H1 (cell line): ENCODE results near the gene C1S.

Source experiments
- CBX5 ChIP-seq: fragments of 300-800, 300-1000 bp; sonication (generic); IDR thresholded peaks from 2 replicates; pipeline ENCODE4 v1.7.1; 2016; ENCODE audit warnings: antibody characterized with exemption, low read length, low read depth
- CHD2 ChIP-seq: IDR thresholded peaks from 2 replicates; pipeline ENCODE4 v1.6.1; 2012; ENCODE audit warnings: low read length, improper control_type of control experiment
- EP300 ChIP-seq, 2 experiments: IDR thresholded peaks; 1 replicate in 1 of 2; 2 replicates in 1 of 2; pipeline ENCODE4 v1.6.1; 2011 to 2012; ENCODE audit warnings: low read depth in 2 of 2, low read length in 2 of 2, mild to moderate bottlenecking in 2 of 2, borderline replicate concordance in 1 of 2, inconsistent platforms in 1 of 2, moderate library complexity in 1 of 2
- EZH2 ChIP-seq: fragments of 200-600 bp; sonication (generic); IDR thresholded peaks from 2 replicates; pipeline ENCODE4 v1.7.1; 2012; ENCODE audit warnings: low read depth, mild to moderate bottlenecking, moderate library complexity, low read length, inconsistent platforms; ENCODE audit not compliant: severe bottlenecking
- GABPA ChIP-seq: IDR thresholded peaks from 2 replicates; pipeline ENCODE4 v1.6.1; 2011; ENCODE audit warnings: mild to moderate bottlenecking, low read length, moderate library complexity, borderline replicate concordance; ENCODE audit not compliant: insufficient read depth
- POLR2A ChIP-seq, 2 experiments: IDR thresholded peaks; 1 replicate in 1 of 2; 2 replicates in 1 of 2; pipeline ENCODE4 v1.6.1; 2011; ENCODE audit warnings: low read depth in 2 of 2, low read length in 2 of 2, mild to moderate bottlenecking in 2 of 2; ENCODE audit errors: control extremely low read depth in 1 of 2
- POLR2AphosphoS5 ChIP-seq: IDR thresholded peaks from 2 replicates; pipeline ENCODE4 v1.6.1; 2011; ENCODE audit warnings: low read depth, low read length
- RFX5 ChIP-seq: IDR thresholded peaks from 2 replicates; pipeline ENCODE4 v1.6.1; 2011; ENCODE audit warnings: low read depth, low read length, improper control_type of control experiment, borderline replicate concordance
- RNF2 ChIP-seq: fragments of 200-900, 300-1000 bp; sonication (generic); IDR thresholded peaks from 2 replicates; pipeline ENCODE4 v1.7.1; 2016; ENCODE audit warnings: borderline replicate concordance, low read depth, mild to moderate bottlenecking, antibody characterized with exemption, low read length; ENCODE audit not compliant: poor library complexity, severe bottlenecking; ENCODE audit errors: missing control alignments
- SIRT6 ChIP-seq: IDR thresholded peaks from one replicate; pipeline ENCODE4 v1.7.1; 2012; ENCODE audit warnings: low read length, inconsistent platforms
- SUZ12 ChIP-seq: fragments of 200-600 bp; sonication (generic); IDR thresholded peaks from 2 replicates; pipeline ENCODE4 v1.6.1; 2012; ENCODE audit warnings: mild to moderate bottlenecking, inconsistent platforms, low read length, moderate library complexity, mixed read lengths
- TAF1 ChIP-seq: IDR thresholded peaks from 2 replicates; pipeline ENCODE4 v1.6.1; 2011; ENCODE audit warnings: mild to moderate bottlenecking, low read depth, low read length
- TF ChIP-seq, protein P1 (sequence below), 3 experiments: IDR thresholded peaks; 1 replicate in 2 of 3; 2 replicates in 1 of 3; pipeline versions ENCODE4 v1.5.1 to v1.6.1; 2011; ENCODE audit warnings: low read length in 3 of 3, mild to moderate bottlenecking in 3 of 3, inconsistent platforms in 2 of 3, low read depth in 1 of 3, moderate library complexity in 1 of 3; ENCODE audit not compliant: insufficient read depth in 1 of 3; ENCODE audit errors: control extremely low read depth in 1 of 3

- TF ChIP-seq, protein P1, sequence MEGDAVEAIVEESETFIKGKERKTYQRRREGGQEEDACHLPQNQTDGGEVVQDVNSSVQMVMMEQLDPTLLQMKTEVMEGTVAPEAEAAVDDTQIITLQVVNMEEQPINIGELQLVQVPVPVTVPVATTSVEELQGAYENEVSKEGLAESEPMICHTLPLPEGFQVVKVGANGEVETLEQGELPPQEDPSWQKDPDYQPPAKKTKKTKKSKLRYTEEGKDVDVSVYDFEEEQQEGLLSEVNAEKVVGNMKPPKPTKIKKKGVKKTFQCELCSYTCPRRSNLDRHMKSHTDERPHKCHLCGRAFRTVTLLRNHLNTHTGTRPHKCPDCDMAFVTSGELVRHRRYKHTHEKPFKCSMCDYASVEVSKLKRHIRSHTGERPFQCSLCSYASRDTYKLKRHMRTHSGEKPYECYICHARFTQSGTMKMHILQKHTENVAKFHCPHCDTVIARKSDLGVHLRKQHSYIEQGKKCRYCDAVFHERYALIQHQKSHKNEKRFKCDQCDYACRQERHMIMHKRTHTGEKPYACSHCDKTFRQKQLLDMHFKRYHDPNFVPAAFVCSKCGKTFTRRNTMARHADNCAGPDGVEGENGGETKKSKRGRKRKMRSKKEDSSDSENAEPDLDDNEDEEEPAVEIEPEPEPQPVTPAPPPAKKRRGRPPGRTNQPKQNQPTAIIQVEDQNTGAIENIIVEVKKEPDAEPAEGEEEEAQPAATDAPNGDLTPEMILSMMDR (IDR thresholded peaks at IDR 0.05; ENCODE audit: control extremely low read depth in 1 of 3, insufficient read depth in 1 of 3, low read depth in 1 of 3, low read length in 3 of 3) = no peak
- TF ChIP-seq RNF2 (no peak), SUZ12 (no peak), POLR2AphosphoS5 (no peak), SIRT6 (no peak), CHD2 (no peak), EZH2 (no peak), RFX5 (no peak), CBX5 (no peak), POLR2A (IDR thresholded peaks at IDR 0.05; ENCODE audit: control extremely low read depth in 1 of 2, low read depth in 2 of 2, low read length in 2 of 2) (no peak), EP300 (IDR thresholded peaks at IDR 0.05; ENCODE audit: borderline replicate concordance in 1 of 2, low read depth in 2 of 2, low read length in 2 of 2) (no peak), GABPA (no peak), TAF1 (no peak)
Measured at GRCh38 chr12:7091171-7091570, 30.7 kb downstream of the C1S start.
